Stimulated activated CD8-positive, alpha-beta memory T cell treated with anti-CD3 and anti-CD28 coated beads, Interleukin-12 subunit alpha, Interleukin-12 subunit beta, amount 100 ng/mL, for 1 hour (primary cell): ENCODE measurements around the gene ATP13A3.
A peak's percentile ranks its signal among the peaks of the same experiment; 100 is the strongest.
"Not testable (repeated sequence)": the region's sequence is repeated elsewhere in the genome, so short reads cannot be mapped to it uniquely, and the experiment has no call there.

ENCODE experiments used
- DNase-seq: peaks from one replicate; pipeline ENCODE4 v3.0.0-alpha.2; 2020; ENCODE audit warnings: low read depth

Gene ATP13A3

GRCh38 chr3:194499516-194499915 is 12.7 kb upstream of the ATP13A3 start:
- DNase-seq = not testable (repeated sequence)

- DNase-seq = no peak
Observed at GRCh38 chr3:194497799-194498575, 11.2 kb upstream of the ATP13A3 start.

- no peak for DNase-seq
Observed at GRCh38 chr3:194496217-194496919, 9.6 kb upstream of the ATP13A3 start.

- no peak for DNase-seq
Observed at GRCh38 chr3:194494951-194495374, 8.2 kb upstream of the ATP13A3 start.

GRCh38 chr3:194493995-194494927 is 7.5 kb upstream of the ATP13A3 start:
- not testable (repeated sequence) for DNase-seq

GRCh38 chr3:194492001-194492400 is 5.2 kb upstream of the ATP13A3 start:
- no peak for DNase-seq

GRCh38 chr3:194489736-194490612 is 3.2 kb upstream of the ATP13A3 start:
- no peak for DNase-seq

GRCh38 chr3:194488055-194488742 is 1.4 kb upstream of the ATP13A3 start:
- DNase-seq = no peak

- no peak for DNase-seq
Observed at GRCh38 chr3:194487289-194488054, 670 bp upstream of the ATP13A3 start.

GRCh38 chr3:194485881-194486539 is 792 bp downstream of the ATP13A3 start:
- peak; percentile 54 for DNase-seq

GRCh38 chr3:194485468-194485880 is 1.3 kb downstream of the ATP13A3 start:
- DNase-seq = no peak

- DNase-seq = no peak
Observed at GRCh38 chr3:194484614-194485013, 2.2 kb downstream of the ATP13A3 start.

GRCh38 chr3:194483850-194484249 is 3.0 kb downstream of the ATP13A3 start:
- DNase-seq = no peak

- not testable (repeated sequence) for DNase-seq
Observed at GRCh38 chr3:194482830-194483229, 4.0 kb downstream of the ATP13A3 start.

- no peak for DNase-seq
Observed at GRCh38 chr3:194482196-194482593, 4.6 kb downstream of the ATP13A3 start.

GRCh38 chr3:194481525-194482195 is 5.1 kb downstream of the ATP13A3 start:
- DNase-seq = no peak

GRCh38 chr3:194481103-194481502 is 5.7 kb downstream of the ATP13A3 start:
- no peak for DNase-seq

- no peak for DNase-seq
Observed at GRCh38 chr3:194476784-194477183, 10.0 kb downstream of the ATP13A3 start.

- no peak for DNase-seq
Observed at GRCh38 chr3:194475978-194476377, 10.8 kb downstream of the ATP13A3 start.
